HG02623 (cell line): ENCODE data around the gene DGKQ.

Experiments used
- ATAC-seq: cut with Tn5 transposase; IDR thresholded peaks from one replicate; pipeline ENCODE4 v1.9.1; 2021; ENCODE audit warnings: moderate library complexity; ENCODE audit not compliant: unreplicated experiment

Gene DGKQ

DNA sequence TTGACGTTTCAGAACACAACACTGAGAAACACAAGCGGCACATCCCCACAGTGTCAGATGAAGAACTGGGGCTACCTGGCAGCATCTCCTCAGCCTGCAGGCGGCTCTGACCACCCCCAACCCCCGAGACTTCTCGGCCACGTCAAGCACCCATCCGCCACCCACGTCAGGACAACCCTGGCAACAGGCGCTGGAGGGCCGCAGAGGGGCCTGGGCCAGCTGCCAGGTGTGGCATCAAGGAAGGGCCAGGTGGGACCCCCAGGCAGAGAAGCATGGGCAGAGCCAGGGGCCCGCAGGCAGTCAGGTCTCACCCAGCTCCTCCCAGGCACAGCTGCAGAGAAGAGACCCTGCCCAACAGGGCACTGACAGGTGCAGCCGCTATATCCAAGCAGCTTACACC, 63.5 kb downstream of the DGKQ start:
- ATAC-seq, result no peak

GRCh38 chr4:909131-909571, 64.2 kb downstream of the DGKQ start:
- no peak for ATAC-seq
